Measurements from ENCODE around the gene SYT6.

Gene SYT6

DNA sequence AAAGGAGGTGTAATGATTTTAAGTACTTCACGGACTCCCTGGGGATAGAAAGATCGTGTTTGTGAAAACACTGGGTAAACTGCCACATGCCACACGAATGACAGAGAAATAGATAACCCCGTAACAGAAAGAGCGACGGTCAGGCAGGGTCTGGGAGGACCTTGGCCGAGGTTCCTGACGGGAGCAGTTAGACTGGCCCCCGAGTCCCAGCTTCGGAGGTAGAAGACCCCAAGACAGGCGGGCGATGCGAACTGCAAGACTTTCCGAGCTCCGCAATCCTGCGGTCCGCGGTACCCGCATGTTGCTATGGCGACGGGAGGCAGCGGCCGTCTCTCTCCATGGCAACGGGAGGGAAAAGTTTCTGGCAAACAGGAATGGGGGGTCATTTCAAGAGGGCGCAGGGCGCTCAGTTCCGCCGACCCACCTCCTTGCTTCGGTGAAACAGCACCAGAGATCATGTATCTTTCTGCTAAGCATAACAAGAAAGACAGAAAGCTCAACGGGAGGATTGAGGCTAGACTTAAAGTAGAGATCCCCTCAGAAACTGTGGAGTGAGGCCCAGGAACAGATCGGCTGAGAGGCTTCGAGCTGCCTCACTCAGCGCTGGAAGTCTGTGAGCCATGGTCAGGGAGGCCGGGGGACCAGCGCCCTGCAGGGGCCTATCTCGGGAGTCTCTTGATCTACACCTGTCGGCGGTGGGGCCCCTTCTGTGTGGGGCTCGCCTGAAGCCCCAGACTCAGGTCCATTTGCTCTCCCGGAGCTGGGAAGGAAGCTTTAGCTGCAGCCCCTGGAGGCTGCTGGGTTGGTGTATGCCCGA is 685 bp upstream of the SYT6 start:
- no peak for DNase-seq

DNA sequence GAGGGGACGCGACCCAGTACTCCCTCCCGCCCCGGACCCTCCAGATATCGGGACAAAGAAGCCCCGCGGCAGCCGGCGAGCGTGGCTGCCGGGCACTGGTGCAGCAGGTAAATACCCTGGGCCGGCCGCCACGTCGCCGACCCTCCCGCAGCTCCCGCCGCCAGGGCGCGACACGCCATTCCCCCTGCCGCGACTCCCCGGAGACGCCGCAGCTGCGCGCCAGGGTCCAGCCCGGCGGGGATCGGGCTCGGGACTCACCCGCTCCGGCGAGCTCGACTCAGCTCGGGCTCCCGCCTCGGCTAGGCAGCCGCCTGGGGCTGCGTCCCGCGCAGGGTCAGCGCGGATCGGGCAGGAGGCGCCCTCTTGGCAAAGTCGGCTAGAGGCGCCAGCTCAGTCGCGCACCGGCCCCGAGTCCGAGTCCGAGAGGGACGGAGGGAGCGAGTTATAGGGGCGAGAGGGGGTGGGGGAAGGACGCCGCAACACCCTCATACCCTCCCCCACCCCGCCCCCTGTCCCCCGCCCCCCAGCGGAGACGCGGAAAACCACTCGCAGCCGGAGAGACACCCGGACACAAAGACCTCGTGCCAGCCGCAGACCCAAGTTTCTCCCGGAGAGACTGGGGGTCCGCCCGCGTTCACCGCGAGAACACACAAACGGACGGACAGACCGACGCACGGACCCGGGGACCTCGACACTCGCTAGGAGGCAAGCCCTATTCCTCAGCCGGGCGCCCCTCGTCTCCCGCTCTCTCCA is 985 bp downstream of the SYT6 start:
- DNase-seq: no peak

GRCh38 chr1:114152089-114152507 is 1.6 kb downstream of the SYT6 start:
- DNase-seq: no peak

DNA sequence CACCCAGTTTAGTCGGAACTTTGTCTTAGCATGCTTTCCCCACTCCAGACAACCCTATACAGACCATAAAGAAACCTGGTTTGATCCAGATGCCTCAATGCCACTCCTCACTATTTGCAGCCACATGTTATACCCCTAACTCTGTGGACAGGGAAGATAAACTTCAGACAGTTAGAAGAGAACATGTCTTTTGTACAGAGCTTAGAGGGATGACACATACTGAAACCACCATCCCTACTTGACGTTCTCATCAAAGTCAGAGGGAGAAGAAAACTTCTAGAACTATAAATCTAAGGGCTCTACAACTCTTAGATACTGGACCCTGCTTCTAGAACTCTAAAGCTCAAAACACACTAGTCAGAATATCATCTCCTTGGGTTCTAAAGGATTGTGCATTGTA is 3.7 kb downstream of the SYT6 start:
- DNase-seq: no peak

DNA sequence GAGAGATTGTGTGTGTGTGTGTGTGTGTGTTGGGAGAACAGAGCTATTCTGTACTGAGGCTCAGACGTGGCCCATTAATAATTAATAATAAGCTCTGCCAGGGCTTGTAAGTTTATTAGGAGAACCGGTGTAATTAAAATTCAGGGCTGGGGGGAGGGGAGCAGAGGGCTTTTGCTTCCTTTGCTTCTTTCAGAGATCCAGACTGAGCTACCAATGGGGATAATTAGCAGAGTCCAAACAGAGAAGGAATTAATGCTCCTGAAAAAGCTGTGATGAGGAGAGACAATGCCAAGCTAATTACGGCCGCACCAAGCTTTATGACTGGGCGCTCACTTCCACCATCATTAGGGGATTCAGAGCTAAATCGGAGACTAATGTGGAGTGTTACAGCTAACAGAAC is 4.5 kb downstream of the SYT6 start:
- no peak for DNase-seq

GRCh38 chr1:114145504-114146151 is 8.0 kb downstream of the SYT6 start:
- DNase-seq: no peak

GRCh38 chr1:114144016-114144415 is 9.7 kb downstream of the SYT6 start:
- no peak for DNase-seq

DNA sequence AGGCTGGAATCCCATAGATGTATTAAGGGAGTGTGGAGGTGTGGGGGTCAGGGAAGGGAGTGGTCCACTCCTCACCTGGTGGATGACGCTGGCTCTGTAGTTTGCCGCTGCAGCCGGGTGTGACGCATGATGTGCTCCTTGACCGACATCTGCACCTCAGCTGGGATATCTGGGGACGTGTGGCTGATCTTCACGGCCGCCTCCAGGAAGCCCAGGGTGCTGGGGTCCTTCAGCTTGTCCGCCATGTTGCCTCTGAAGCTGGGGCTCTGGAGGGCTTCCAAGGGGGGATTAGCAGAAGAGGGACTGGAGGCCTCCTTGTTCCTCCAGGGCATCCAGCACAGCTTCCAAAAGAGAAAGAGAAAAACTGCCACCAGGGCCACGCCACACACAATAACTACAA is 14.1 kb downstream of the SYT6 start:
- DNase-seq: no peak

DNA sequence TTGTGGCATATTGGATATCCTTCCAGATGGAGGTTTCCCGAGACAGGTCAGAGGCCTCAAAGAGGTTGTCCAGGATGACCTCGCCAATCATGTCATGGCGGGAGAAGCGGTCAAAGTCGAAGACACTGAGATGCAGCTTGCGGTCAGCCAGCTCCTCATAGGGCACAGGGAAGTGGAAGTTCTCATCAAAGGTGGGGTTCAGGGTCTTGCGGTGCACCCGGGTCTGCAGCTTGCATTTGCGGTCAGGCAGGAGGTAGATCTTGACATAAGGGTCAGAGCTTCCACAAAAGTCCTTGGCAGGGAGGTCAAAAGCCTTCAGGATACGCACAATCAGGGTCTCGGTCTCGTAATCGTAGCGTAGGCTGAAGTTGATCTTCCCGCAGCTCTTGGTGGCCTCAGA is 16.2 kb downstream of the SYT6 start:
- DNase-seq: no peak

DNA sequence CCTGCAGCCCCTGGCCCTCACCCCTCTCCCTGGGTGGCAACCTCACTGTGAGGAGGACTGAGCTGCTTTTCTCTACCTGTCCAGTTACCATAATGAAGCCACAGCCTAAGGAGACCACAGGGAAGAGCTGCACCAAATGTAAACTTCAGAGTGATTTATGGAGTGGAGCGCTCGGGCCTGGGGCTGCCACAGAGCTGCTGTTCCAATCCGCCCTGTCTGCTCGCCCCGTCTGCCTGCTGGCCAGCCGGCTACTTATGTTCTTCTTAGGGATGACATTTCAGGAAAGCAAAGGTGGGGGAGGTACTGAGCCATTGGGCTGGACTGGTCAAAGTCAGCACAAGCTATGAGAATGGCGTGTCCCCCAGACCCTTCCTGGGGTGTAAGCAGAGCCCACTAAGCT is 17.9 kb downstream of the SYT6 start:
- DNase-seq: no peak

DNA sequence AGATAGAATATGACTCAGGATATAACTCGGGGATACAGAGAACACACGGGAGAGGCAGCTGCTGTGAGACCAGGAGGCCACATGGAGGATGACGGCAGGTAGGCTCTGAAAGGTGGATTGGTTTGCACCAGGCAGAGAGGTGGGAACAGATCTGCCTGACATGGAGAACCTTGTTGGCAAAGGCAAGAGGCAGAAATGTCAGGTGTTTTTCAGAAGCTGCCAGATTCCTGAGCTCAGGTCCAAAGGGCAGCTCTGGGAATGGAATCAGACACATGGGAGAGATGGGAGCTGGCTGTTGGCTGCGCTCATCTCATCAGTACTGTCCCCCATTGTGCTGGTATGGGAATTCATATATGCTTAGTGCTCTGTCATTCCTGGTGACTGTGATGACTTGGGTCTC is 19.2 kb downstream of the SYT6 start:
- DNase-seq: no peak

GRCh38 chr1:114133129-114133528 is 20.5 kb downstream of the SYT6 start:
- DNase-seq: no peak

- no peak for DNase-seq
These were observed 22.0 kb downstream of the SYT6 start for GRCh38 chr1:114131526-114132220.

DNA sequence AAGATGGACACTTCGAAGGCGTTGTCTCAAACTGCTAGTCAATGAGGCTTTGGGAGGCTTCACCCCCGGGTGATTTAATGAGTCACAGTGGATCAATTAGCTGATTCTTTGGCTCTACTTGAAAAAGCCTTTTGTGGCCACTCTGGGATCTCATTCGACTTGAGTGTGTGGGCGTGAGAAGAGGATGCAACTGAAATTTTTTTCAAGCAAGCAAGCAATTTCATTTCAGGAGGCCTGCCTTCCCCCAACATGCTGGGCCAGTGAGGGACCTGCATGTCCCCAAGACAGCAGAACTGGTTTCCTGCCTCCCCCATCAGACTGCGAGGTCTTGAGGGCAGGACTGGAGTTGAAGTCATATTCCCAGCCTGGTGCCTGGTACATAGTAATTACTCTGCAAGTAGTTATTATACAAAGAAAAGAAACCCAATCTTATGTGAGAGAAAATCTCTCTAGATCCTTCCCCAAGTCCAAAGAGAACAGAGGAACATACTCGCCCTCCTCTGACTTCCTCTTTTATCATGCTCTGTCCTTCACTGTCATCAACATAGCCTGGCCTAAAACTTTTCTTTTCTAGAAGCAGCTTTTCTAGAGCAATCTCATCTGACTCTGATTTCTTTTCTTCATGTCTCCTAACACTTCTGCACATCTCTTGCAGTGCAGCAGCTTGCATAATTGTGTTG is 22.7 kb downstream of the SYT6 start:
- DNase-seq: no peak

DNA sequence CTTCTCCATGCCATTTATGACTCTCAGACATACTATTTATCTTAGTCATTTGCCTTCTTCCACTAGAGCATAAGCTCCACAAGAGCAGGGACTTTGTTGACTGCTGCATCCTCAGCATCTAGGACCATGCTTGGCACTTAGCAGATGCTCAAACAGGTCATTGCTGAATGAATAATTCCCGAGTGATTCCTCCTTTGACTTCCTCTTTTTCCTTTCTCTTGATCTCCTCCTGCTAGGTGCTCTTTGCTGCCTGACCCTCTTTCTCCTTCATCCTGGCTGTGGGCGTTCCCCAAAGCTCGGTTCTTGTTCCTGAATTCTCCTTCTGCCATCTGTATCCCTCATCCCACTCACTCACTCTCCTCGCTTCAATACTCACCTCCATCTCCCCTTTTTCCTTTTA is 23.5 kb downstream of the SYT6 start:
- DNase-seq: no peak

- no peak for DNase-seq
These were observed 25.4 kb downstream of the SYT6 start for GRCh38 chr1:114128293-114128692.

DNA sequence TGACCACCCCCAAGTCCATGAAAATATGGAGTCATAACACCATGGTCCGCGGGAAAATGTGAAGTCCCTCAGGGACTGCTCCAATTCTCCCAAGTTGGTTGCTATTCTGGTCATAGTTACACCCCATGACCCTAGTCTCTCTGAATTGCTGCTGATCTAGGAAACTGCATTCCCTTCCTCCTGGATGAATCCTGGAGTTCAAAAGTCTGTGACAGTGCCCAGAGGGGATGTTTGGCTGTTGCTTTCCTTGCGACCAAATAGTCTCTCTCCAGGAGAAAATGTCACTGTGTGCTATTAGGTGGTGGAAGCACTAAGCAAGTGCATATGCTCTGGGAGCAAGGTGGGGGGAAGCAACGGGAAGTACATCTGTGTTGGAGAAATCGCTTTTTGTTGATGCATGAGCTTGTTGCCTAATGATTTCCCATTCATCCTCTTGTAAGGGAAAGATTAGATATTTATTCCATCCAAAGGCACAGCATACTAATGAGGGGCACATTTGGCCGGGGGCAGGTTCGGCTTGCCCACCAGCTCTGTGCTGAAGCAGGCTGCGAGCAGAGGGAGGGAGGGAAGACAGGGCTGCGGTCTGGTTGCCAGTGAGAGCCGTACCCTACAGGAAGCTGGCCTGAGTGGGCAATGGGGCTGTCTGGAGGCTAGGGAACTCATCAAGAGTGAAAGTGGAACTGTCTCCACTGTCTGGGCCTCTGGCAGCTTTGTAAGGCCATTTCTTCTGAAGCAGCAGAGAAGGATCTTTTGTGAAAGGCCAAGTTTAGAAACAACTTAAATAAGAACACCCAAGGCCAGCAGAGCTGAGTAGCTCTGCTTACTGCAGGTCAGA is 27.2 kb downstream of the SYT6 start:
- no peak for DNase-seq

GRCh38 chr1:114124644-114125043 is 29.0 kb downstream of the SYT6 start:
- no peak for DNase-seq

- DNase-seq: no peak
These were observed 30.6 kb downstream of the SYT6 start for GRCh38 chr1:114122941-114123618.

GRCh38 chr1:114118351-114118990 is 35.2 kb downstream of the SYT6 start:
- DNase-seq: no peak

GRCh38 chr1:114117654-114118053 is 36.0 kb downstream of the SYT6 start:
- DNase-seq: no peak
